ENCODE results near the gene PTCD2.
A peak's percentile ranks its signal among the peaks of the same experiment; 100 is the strongest.
"Not testable (repeated sequence)": the region's sequence is repeated elsewhere in the genome, so short reads cannot be mapped to it uniquely, and the experiment has no call there.

PTCD2 gene

DNA sequence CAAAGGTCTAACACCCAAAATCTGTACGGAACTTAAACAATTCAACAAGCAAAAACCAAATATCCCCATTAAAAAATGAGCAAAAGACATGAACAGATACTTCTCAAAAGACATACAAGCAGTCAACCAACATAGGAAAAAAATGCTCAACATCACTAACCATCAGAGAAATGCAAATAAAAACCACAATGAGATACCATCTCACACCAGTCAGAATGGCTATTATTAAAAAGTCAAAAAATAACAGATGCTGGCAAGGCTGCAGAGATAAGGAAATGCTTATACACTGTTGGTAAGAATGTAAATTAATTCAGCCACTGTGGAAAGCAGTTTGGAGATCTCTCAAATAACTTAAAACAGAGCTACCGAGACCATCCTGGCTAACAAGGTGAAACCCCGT lies 22.0 kb upstream of the PTCD2 start:
- DNase-seq: not testable (repeated sequence)

DNA sequence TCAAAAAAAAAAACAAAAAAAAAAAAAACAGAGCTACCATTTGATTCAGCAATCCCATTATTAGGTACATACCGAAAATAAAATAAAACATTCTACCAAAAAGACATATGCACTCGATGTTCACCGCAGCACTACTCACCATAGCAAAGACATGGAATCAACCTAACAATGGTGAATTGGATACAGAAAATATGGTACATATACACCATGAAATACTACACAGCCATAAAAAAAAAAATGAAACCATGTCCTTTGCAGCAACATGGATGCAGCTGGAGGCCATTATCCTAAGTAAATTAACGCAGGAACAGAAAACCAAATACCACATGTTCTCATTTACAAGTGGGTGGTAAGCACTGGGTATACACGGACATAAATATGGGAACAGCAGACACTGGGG lies 21.5 kb upstream of the PTCD2 start:
- DNase-seq: no peak

DNA sequence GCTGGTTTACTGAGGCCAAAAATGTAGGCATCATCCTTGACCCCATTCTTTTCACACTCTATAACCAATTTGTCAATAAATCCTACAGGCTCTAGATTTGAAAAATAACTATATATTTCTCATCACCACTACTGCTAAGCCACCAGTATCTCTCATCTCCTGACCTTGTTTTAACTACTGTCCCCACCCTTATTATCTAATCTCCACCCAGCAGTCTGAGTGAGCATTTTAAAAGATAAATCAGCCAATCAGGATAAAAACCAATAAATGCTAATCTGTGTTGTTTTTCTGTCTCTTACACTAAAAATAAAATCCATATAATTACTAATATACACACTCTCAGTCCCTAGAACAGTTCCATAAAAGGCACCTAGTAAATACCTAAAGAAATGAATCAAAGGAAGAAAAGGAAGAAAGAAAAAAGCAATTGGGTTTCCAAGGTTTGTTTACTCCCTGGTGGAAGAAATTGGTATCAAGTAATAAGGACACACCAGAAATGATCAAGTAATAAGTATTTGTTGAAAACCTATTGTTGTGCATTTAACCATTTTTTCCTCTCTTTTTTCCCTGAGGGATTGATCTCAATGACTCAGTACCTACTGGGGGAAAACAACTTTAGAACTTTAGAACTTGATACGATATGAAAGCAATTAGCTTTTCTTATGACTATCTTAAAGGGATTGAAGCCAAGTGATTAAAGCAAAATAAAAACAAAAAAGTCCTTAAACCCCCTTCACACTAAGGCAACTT lies 19.4 kb upstream of the PTCD2 start:
- DNase-seq: no peak

DNA sequence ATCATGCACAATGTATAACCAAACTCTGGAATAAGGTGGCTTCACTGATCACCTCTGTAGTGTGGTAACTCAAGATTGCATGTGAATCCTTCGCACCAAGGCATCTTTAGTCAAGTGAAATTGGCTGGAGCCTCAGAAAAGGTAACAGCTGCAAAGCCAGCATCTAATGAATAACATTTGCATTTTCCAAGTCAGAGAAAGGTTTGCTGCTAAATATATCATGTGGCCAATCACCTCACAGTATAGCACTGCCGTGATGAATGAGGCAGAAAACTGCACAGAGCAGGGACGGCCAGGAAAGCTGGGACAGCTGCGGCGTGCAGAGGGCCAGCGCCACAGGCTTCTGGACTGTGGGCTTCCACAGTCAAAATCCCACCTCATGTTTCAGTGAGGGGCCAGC lies 18.6 kb upstream of the PTCD2 start:
- no peak for DNase-seq

DNA sequence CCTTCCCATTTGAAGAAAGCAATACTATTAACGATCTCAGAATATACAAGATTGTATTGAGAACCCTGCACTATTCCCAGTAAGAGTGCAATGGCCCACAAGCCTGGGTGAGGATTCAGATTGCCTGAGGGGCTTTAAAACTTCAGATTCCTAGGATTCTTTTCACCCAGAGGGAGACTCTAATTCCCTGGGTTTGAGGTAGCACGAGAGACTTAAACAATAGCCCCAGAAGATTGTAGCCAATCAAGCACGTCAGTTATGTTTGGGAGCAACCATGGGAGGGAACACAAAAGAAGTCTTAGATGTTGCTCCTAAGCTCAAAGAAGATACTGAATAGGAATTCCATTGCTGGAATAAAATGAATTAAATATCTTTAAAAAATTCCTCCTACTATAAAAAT lies 18.0 kb upstream of the PTCD2 start:
- DNase-seq: no peak

DNA sequence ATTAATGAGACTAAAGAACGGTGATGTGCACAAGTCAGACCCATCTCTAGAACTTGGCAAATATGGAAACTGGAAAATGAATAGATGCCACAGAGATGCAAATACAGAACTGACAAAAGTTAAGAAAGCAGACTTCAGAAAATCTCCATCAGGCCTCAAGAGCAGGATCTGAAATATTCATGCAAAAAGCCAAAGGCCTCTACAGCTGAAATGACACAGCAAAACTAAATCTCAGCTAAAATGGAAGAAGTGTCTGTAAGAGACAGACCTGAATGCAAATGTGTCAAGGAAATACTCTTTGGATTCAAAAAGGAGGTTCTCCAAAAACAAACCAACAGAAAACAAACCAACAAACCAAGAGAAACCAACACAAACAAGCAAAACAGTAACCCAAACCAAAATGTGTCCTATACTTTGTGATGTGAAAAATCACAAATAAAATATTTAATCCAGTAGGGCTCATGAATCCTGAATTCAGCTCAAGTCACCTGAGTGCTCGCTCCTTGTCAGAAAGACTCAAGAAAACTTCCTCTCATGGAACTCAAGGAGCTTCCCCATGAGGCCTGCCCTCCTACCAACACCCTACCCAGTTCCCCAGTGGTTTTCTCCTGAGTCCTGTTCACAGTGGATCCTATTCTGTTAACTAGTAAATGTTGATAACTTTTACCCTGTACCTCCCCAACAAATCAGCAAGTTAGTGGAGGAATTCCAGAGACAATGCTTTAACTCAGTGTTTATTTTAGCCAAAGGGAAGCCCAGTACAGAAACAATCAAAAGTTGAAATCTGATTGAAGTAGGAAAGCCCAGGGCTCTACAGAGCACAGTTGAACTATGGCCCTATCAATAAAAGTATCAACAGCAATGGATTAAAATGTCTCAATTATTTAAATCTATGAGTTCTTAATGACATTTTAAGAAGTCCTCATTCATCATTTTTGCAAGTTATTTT lies 14.7 kb upstream of the PTCD2 start:
- no peak for DNase-seq

DNA sequence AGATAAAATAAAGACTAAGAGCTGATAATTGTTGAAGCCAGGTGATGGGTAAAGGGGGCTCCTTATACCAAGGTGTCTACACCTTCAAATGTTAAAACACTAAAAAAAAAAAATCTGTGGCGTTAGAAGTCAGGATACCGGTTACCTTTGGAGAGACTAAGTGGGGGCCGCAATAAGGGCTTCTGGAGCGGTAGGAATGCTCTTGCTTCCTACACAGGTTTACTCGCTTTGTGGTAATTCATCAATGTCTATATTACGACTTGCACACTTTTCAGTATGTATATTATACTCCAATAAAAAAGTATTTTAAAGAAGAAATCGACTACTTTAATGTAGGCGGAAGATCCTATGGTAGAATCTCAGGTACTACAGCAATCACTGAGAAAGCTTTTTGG lies 12.6 kb upstream of the PTCD2 start:
- DNase-seq: no peak

DNA sequence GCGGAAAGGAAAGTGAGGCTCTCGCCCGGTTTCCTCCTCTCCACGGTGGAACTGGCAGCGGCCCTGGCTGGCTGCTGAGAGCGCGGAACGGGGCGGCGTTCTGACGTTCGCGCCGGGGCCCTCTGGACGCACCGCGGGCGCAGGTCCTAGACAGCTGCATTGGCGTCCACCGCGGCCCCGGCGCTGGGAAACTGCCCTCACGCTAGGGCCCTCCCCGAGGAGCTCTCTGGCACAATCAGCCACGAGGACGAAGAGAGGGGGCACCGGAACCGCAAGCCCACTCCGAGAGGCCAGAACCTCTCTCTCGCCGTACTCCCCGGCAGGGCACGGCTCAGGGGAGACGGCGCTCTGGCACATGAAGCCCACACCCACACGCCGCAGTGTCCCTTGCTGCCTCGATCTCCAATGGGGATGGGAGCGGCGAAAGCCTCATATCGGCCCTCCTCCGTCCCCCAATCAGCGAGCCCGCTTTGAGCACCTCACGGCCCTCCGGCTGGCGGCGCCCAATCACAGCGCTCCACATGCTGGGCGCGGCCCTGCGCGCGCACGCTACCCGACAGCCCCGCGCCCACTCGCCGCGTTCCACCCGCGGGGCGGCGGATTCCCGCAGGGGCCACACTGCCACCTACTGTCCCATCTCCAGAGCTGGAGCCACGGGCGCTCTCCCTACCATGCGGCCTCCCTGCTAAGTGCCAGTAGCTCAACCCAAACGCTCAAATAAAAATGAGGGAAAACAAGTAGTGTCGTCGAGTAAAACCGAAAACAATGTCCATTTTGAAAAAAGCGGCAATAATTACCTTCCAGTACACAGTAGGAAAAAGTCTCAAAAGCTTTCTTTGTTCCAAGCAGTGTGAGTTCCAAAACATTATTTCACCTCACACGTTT lies 12.0 kb upstream of the PTCD2 start:
- peak; percentile 93 for DNase-seq

DNA sequence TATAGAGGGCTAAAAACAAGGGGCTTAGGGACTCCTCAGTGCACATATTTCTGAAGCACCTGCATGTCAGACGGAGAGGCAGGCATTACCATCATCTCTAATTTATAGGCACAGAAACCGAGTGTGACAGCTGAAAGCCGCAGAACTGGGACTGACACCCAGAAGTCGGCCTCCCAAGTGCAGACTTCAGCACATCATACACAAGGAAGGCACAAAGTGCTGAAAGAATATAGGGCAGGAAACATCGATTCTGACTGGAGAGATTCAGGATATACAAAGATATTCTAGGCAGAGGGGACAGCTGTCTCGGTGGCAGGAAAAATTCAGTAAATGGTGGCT lies 11.4 kb upstream of the PTCD2 start:
- no peak for DNase-seq

DNA sequence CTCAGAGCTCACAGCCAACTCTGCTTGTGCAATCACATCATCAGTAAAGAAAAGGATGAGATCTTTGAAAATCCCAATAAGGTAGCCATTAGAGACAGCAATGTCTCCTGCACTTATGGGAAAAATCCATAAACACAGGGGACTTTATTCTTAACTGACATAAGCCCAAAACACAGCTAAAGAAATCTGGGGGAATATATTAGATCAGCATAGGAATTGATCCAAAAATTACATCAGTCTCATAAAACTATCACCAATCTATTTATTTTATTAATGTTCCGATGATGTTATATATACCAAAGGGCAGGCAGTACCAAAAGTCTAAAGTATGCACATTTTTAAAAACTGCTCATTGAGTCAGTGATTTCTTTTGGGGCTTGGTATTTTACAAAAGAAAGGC lies 7.0 kb upstream of the PTCD2 start:
- no peak for DNase-seq

DNA sequence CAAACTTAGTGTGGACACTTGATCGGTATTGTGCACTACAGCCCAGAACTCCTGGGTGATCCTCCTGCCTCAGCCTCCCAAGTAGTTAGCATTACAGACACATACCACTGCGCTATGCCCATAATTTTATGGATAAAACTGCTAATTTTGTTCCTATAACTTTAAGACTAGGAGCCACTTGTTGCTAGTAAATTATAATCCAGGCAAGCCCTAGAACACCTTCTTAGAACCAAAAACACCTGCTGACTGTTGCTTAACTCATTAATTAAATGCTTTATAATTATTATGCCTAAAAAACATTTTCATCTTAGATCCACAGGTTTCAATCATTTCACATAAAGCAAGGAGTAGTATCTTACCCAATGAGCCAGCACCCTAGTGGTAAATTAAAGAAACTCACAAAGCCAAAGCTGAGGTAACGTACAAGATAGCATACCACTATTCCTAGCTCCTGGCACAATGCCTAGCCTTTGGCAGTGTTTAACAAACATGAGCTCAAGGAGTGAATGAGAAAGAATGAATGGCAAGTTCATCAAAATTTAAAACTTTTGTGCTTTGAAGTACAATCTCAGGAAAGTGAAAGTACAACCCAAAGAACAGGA lies 5.5 kb upstream of the PTCD2 start:
- DNase-seq: no peak

DNA sequence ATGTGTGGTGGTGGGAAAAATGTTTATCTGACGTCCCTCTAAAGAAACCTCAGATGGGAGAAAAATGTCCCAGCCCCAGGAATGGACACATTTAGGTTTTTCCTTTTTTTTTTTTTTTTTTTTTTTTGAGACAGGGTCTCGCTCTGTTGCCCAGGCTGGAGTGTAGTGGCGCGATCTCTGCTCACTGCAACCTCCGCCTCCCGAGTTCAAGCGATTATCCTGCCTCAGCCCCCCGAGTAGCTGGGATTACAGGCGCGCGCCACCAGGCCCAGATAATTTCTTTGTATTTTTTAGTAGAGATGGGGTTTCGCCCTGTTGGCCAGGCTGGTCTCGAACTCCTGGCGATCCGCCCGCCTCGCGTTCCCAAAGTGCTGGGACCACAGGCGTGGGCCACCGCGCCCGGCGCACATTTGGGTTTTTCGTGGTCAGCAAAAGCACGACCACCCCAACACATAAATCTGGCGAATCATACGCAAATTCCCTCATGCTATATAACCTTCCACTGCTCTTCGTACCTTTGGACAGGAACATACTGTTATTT lies 668 bp upstream of the PTCD2 start:
- DNase-seq: not testable (repeated sequence)

DNA sequence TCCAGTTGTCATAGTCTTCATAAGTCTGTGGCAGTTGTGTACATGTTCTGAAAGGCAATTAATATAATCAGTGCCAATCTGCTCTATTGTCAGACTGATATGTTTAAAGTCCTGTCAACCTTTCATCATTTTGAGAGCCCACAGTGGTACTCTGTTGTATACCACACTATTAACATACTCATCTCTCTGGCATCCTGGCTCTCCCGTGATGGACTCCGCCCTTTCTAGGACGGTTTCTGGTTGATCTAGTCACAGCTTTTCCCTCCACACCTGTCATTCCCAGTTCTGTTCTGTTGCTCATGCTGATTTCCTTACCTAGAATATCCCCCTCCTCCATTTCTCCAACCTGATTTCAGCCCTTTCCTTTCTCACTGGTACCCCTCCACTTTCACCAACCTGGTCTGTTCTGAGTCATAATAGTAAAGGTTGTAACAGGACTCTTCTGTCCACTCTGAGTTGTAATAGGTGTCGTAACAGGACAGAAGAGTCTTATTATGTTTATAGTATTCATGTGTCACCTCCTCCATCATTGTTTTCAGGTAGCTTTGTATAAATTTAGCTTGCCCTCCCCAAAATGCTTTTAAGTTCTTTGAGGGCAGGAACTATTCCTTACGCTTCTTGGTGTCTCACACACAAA lies 4.1 kb downstream of the PTCD2 start:
- no peak for DNase-seq

DNA sequence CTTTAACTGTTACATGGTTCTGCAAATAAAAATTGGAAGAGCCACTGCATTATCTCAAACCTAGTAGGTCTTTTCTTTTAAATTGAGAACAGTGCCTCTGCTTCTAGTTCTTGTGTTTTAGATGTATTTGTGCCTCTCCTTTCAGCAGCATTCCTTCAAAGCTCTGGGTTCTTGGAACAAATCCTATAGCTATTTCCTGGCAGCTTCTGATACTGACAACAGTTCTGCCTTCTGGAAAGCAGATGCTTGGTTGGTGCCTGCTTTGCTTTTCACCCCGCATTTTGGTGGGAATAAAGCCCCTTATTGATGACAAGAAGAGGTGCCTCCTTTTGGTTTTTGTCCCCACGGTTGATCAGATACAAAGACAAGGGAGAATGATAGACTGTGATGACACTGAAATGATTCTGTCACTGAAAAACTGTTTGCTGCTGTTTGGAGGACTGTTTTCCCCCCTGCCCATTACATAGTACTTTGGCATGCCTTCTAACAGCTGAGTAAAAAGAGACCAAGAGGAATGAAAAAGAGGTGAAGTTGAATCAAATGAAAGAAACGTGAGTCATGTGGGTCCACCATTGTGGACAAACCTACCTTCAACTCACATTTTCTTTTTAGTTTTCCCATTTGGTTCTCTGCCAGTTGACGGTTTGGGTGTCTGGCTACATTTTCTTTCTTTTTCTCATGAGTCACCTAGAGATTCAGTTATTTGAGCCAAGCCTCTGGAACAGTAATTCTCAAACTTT lies 5.6 kb downstream of the PTCD2 start:
- no peak for DNase-seq

DNA sequence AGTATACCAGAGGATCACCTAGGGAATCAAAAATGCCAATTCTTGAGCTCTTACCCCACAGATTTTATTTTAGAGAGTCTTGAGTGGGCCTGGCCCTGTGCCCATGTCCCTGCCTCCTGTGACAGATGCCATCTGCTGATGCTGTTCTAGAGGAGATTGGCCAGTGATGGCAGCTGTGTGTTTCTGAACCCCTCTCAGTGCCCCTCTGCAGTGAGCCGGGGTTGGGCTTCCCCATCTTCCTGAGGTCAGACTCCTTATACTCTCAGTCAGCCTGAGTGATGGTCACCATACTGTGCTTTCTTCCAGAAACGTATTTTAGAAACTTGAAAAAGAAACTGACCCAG lies 6.1 kb downstream of the PTCD2 start:
- DNase-seq: no peak

DNA sequence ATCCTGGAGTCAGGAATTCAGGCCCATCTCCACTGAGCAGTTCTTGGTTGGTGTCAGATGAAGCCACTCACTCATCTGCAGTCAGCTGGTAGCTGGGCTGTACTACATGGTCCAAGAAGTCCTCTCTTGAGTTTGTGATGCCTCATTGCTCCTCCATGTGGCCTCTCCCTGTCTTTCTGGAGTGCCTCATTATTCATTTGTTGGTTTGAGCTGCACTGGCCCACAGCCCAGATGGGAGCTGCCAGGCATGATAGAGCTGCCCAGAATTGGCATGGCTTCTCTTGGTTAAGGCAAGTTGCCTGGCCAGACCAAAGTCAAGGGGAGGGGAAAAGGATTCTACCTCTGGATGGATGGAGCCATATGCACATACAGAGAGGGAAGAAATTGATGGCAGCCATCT lies 8.0 kb downstream of the PTCD2 start:
- no peak for DNase-seq

DNA sequence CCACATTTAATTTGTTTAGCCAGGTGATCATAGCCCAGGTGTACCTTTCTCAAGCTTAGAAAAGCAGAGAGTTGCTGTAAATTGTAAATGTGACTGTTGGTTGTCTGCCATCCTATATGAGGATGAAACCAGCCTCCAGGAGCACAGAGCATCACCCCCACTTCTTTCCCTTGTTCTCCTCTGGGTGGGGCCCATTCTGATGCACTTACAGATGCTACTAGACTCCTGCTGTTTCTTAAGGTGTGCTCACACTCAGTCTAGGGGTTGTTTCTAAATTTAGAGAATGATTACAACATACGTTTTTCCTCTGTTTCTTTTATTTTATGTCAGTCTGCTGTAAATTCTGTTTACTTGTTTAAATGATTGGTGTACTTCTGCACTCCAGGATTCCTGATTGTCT lies 10.5 kb downstream of the PTCD2 start:
- no peak for DNase-seq

DNA sequence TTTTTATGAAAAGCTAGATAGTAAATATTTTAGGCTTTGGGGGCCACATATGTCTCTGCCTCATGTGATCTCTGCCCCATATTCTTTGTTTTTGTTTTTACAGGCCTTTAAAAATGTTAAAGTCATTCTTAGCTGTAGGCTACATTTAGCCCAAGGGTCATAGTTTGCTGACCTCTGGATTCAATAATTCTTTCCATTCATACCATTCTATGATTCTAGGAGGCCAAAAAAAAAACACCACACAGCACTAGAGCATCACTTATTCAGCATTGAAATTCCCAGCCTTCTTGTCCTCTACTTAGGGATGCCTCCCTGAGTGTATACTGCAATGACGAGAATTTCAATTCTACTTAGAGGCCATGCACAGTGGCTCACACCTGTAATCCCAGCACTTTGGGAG lies 17.0 kb downstream of the PTCD2 start:
- DNase-seq: no peak

DNA sequence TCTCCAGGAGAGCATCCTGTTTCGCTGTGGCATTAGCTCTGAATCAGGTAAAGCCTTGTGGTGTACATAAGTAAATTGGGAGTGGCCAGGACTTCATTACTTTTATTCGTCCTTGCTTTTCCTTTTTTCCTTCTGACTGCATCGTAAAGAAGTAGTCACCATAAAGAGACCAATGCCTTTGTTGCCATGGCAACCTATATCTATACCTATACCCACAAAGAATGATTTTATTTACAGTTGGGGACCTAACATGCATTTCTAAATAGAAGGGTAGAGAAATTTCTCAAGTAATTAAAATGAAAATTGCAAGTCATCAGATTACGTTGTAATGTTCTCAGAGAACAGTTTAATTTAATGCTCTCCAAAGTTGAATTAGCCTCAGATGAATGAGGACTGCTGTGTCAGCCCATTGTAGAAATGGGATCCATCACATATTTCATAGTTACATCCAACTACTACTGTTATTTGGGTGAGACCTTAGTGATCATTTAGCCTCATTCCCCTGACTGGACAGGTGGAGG lies 18.6 kb downstream of the PTCD2 start:
- DNase-seq: no peak

DNA sequence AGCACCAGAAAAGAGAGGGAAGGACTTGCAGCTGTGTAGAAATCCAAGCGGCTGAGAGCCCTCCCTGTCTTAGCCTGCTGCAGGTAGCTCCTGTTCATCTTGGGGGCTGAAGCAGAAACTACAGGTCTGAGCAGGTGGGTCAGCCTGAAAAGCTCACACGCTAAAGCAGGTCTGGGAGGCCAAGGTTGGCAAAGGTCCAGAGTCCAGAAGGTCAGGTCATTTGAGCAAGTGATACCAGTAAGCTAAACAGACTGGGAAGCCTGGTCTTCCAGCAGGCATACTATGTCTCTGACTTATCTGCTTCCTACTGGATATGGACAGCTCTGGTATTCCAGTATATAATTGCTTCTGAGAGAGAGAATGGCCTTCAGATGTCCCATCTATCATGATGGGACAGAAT lies 26.2 kb downstream of the PTCD2 start:
- DNase-seq: no peak

DNA sequence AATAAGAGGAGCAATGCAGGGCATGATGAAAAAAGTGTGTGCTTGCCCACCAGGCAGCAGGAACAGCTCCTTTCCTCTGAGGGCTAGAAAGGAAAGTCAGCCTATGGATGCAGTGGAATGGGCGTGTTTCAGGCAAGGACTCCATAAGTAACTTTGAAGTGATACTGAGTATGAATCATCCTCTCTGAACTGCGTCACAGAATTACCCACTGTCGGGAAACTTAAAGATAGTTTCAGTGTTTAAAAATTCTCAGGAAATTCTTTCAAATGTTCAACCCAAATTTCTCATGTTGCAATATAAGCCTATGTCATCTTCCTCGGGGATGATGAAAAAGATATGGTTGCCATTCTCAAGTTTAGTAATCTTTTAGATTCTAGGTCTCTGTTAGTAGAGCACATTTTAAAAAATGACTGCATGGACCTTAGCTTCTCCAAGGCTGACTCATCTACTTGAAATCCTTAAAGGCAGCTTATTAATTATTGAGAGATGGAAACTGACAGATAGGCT lies 27.7 kb downstream of the PTCD2 start:
- no peak for DNase-seq

All from KG1 (cell line).